Measurements from ENCODE around the gene ACTL7A. TPM values are rescaled to one million over a fixed set of nuclear protein-coding genes. Genes with fewer than 3 reads are reported as not detected.

The ACTL7A gene
- total and polyA plus RNA-seq, 2 of the 4 experiments (the other 2 are of a cell fraction), result not detected

DNA sequence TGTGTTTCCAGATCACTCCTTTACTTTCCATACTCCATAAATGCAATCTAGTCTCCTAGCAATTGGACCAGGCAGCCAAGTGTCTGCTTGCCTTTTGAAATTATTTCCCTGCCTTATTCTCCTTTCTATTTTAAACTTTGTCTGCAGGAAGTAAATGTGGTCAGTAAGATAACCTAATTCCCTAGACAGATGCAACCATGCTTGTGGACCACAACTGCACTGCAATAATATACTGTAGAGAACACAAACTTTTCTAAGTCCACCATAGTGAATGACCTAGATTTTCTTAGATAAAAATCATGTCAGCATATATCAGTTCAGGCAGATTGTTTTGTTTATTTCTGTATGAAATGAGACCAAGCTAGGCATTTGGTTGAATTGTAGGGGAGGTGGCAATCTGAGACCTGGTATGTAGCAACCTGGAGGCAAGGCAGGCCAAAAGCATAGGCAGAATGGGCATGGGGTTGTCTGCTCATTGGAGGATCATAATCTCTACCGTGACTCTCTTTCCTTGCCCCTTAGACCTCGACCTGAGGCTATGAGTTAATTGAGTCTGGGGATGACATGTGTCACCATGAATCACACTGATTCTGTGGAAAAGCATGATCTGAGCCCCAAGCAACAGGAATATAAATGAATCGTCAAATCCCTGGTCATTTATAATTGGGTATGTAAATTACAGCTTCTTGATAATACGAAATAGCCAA is 27.0 kb upstream of the ACTL7A start:
- H3K9ac ChIP-seq (ENCODE audit: low read depth, low read length), result no peak overlapping the region
- H2AFZ ChIP-seq (replicated peaks; ENCODE audit: low read length, poor library complexity), result no peak overlapping the region
- CTCF ChIA-PET, result interaction anchor here (0.8 kb wide), 1 partner anchor 58 kb away, joined by 3 read pairs; no protein-coding TSS in a partner anchor
- H3K27me3 ChIP-seq (ENCODE audit: control insufficient read depth, insufficient read depth, low read length), result peaks cover 2% of the 10 kb centered on the region
- no peaks in the 10 kb centered on the region for H3K36me3 ChIP-seq (ENCODE audit: control insufficient read depth, insufficient read depth, low read length)
- no peak overlapping the region for H3K4me3 ChIP-seq (ENCODE audit: insufficient read depth, low read depth, low read length)
- 80% methylated on average over 1 of the region's 4 CpGs; no CpG with 5 or more reads in 1 of the 2 experiments for WGBS, 2 experiments (ENCODE audit: extremely low coverage in 2 of 2, insufficient read length in 1 of 2)
- H3K56ac ChIP-seq (ENCODE audit: extremely low read depth, insufficient read depth, low read length), result no peak overlapping the region
- no peak overlapping the region for H2AK9ac ChIP-seq (replicated peaks; ENCODE audit: low read depth, low read length, poor library complexity)
- H3K14ac ChIP-seq (replicated peaks; ENCODE audit: low read depth, low read length), result no peak overlapping the region
- H2BK20ac ChIP-seq (ENCODE audit: low read depth, low read length), result no peak overlapping the region
- POLR2A ChIA-PET (ENCODE audit: unreplicated experiment), result no interaction called here
- no peak overlapping the region for H3K23ac ChIP-seq (ENCODE audit: low read depth, low read length)
- H3K4me1 ChIP-seq (ENCODE audit: control insufficient read depth, insufficient read depth, low read length), result no peaks in the 10 kb centered on the region
- no peaks in the 10 kb centered on the region for H4K20me1 ChIP-seq (ENCODE audit: insufficient read depth, low read length)
- dilution Hi-C loops (cut with HindIII; ENCODE audit: low sequenced_read_pairs, unreplicated experiment) (no loop called here), in situ Hi-C loops (cut with MboI; ENCODE audit: low sequenced_read_pairs) (no loop called here), intact Hi-C loops (cut with micrococcal nuclease) (no loop called here)
- TF ChIP-seq CHD1 (IDR thresholded peaks at IDR 0.05; ENCODE audit: low read depth, low read length) (no peak), RAD21 (IDR thresholded peaks at IDR 0.05; ENCODE audit: low read length) (no peak), SMC3 (IDR thresholded peaks at IDR 0.05; ENCODE audit: low read depth, low read length) (no peak), CEBPB (IDR thresholded peaks at IDR 0.05; ENCODE audit: low read depth, low read length) (no peak), MAZ (IDR thresholded peaks at IDR 0.05; ENCODE audit: borderline replicate concordance, low read depth, low read length) (no peak), MAFK (IDR thresholded peaks at IDR 0.05; ENCODE audit: low read depth, low read length) (no peak), POLR2A (IDR thresholded peaks at IDR 0.05; ENCODE audit: low read depth, low read length) (no peak)
- TF ChIP-seq, protein P1, sequence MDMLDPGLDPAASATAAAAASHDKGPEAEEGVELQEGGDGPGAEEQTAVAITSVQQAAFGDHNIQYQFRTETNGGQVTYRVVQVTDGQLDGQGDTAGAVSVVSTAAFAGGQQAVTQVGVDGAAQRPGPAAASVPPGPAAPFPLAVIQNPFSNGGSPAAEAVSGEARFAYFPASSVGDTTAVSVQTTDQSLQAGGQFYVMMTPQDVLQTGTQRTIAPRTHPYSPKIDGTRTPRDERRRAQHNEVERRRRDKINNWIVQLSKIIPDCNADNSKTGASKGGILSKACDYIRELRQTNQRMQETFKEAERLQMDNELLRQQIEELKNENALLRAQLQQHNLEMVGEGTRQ (IDR thresholded peaks at IDR 0.05; ENCODE audit: low read depth, low read length), result no peak
- ATAC-seq (ENCODE audit: low read depth) (no peak), DNase-seq (no peak)
- H3K27ac ChIP-seq (ENCODE audit: insufficient read depth, low read length), result no peak overlapping the region
- H3K9me1 ChIP-seq (ENCODE audit: insufficient read depth, low read length), result no peaks in the 10 kb centered on the region
- H3K4ac ChIP-seq (ENCODE audit: low read depth, low read length), result no peak overlapping the region
- no peak overlapping the region for H4K8ac ChIP-seq (ENCODE audit: low read depth in 2 of 2, low read length in 2 of 2)
- no TSS peak for BruUV-seq (replicated peaks)
- H3K4me2 ChIP-seq (ENCODE audit: low read depth, low read length), result no peak overlapping the region
- H4K5ac ChIP-seq (ENCODE audit: low read depth, low read length), result no peak overlapping the region
- H4K91ac ChIP-seq (ENCODE audit: insufficient read depth, low read depth, low read length), result no peak overlapping the region
- H2BK15ac ChIP-seq (ENCODE audit: low read depth, low read length), result no peak overlapping the region
- no peak overlapping the region for H2BK5ac ChIP-seq (ENCODE audit: low read depth, low read length, poor library complexity, severe bottlenecking)
- H2AK5ac ChIP-seq (ENCODE audit: low read depth, low read length), result no peak overlapping the region
- no peaks in the 10 kb centered on the region for H3K9me3 ChIP-seq (ENCODE audit: control insufficient read depth, insufficient read depth, low read length)
- H2BK120ac ChIP-seq (ENCODE audit: low read depth, low read length), result no peak overlapping the region
- no peaks in the 10 kb centered on the region for H3K79me1 ChIP-seq (ENCODE audit: low read depth in 1 of 2, low read length in 2 of 2)
- H3K18ac ChIP-seq (ENCODE audit: low read depth, low read length), result no peak overlapping the region

All from IMR-90 (cell line).